COLO668 (cell line): ENCODE data around the gene MT1B.
A peak's percentile ranks its signal among the peaks of the same experiment; 100 is the strongest.
"Not testable (repeated sequence)": the region's sequence is repeated elsewhere in the genome, so short reads cannot be mapped to it uniquely, and the experiment has no call there.

Experiments used
- DNase-seq: peaks from one replicate; lab custom pipeline; 2025; ENCODE audit not compliant: unreplicated experiment; lab: John Stamatoyannopoulos, UW

Gene MT1B

DNA sequence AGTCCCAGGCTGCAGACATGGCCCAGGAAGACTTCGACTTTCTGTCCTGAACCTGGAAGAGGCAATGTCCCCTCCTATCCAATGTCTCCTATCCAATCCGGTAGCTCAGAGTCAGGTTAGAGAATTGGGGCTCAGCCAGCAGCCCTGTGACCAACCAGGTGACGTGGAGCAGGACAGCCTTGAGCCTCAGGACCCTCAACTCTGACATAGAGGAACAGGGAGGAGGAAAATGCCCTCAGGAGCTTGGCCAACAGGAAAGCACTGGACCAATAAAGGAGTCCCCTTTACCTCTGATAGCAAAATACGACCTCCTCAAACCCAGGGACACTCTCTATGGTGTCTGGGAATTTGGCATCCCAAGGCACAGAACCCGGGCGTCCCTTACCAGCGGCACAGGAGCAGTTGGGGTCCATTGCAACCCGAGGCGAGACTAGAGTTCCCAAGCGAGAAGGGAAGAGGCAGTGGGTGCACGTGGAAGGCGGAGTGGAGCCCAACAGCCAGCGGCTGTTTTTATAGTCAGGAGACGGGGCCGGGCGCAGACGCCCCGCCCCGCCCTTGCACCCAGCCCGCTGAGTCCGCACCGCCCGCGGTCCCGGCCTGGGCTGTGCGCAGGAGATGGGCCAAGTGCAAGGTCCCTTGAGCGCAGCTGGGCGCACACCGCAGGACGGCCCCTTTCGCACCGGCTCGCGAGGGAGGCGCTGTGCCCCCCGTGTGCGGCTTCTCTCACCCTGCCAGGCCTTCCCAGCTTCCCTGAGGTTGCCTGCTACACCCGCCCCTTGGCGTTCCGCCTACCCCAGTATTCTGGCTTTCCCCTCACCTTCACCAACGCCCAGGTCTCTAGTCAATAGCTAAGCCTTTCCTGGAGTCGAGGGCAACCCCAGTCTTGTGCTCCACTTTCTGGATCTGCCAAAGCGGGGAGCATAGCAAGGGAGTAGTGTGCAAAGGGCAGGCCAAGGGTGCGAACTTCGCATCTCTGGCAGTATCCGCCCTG is 16.2 kb downstream of the MT1B start, which contains the start of gene MT1G:
MT1G (minus strand) TSS at position 485 of the 991 bp plus-strand sequence; CDS start at position 413, 72 bp downstream.
- no peak for DNase-seq

DNA sequence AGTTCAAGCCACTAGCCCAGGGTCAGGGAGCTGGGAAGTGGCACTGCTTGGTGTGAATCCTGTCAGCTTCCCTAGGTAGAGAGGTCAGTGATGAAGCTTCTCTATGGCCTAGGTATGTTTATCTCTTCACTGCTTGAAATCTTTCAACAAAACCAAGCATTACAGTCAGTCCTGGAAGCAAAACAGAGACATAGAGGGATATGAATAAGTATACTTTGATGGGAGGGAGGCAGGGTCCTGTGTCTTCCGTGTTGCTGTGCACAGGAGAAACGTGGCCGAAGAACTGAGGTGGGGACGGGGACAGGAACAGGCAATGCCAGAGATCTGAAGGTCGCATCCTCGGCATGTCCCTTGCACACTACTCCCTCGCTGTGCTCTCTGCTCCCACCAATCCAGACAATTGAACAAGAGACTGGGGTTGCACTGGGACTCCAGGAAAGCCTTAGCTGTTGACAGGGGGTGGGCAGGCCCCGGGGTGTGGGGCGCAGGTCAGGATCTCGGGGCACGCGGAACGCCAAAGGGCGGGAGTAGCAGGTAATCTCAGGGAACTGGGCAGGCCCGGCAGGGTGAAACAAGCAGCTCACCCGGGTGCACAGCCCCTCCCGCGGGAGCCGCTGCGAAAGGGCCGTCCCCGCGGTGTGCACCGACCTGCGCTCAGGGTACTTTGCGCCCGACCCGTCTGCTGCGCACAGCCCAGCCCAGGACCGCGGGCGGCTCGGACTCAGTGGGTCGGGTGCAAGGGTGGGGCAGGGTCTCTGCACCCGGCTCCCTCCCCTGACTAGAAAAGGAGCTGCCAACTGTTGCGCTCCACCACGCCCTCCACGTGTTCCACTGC is 17.5 kb downstream of the MT1B start, which contains the start of gene MT1H:
MT1H (plus strand) TSS at position 810 of the 835 bp plus-strand sequence. CDS start 71 bp downstream, outside the sequence.
- DNase-seq = no peak

DNA sequence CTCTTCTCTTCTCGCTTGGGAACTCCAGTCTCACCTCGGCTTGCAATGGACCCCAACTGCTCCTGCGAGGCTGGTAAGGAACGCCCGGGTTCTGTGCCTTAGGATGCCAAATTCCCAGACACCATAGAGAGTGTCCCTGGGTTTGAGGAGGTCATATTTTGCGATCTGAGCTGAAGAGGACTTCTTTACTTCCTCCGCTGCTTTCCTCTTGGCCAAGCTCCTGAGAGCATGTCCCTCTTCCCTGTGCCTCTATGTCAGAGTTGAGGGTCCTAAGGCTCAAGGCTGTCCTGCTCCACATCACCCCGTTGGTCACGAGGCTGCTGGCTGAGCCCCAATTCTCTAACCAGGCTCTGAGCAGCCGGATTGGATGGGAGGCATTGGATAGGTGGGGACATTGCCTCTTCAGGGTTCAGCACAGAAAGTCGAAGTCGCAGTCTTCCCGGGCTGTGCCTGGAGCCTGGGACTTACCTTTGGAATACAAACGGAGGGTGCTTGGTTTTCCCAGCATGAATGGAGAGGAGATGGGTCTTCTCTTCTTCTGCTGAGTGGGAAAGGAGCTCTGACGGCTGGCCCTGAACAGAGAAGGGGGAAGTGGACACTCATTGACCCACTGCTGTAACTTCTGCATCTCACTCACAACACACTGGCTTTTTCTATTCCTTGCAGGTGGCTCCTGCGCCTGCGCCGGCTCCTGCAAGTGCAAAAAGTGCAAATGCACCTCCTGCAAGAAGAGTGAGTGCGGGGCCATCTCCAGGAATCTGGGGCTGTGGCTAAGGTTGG is 18.3 kb downstream of the MT1B start:
- DNase-seq = no peak

DNA sequence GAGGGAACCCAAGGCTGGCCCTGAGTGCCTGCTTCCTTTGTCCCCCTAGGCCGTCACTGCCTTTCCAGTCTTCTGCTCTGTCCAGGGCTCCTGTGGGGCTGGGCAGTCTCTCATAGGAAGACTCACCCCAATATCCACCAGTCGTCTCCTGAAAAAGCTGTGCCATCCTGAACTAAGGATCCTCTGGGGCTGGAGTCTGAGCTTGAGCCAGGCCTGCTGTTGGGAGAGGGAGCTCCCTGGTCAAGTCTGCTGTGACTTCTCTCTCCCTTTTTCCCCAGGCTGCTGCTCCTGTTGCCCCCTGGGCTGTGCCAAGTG is 18.9 kb downstream of the MT1B start:
- DNase-seq = no peak

DNA sequence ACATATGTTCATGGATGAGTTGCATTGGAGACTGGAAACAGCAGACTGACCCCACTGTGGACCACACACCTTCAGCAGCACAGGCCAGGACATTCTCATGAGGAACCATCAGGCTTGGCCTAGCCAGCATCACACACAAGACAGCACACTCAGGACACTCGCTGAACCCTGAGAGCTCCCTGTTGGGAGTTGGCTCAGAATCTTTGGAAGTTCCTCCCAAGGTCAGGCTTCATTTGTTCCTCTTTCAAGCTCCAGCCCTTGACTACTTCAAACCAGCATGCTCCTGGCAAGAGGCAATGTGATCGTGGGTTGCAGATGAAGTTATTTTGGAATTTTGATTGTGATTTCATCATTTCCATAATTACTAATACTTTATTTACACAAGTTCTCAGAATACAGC is 20.0 kb downstream of the MT1B start:
- DNase-seq = not testable (repeated sequence)

DNA sequence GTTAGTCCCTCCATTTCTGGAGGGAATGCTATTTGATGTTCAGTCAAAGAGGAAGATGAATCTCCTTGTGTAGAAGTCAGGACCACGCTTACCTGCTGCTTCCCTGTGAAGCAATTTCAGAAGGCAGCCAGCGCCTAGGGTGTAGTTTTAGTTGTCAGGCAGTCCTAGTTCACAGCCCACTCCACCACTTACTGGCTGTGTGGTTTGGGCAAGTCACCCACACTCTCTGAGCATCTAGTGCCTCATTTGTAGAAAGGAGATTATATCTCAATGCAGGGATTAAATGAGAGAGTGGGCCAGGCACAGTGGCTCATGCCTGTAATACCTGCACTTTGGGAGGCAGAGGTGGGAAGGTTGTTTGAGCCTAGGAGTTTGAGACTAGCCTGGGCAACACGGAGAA is 20.5 kb downstream of the MT1B start:
- not testable (repeated sequence) for DNase-seq

DNA sequence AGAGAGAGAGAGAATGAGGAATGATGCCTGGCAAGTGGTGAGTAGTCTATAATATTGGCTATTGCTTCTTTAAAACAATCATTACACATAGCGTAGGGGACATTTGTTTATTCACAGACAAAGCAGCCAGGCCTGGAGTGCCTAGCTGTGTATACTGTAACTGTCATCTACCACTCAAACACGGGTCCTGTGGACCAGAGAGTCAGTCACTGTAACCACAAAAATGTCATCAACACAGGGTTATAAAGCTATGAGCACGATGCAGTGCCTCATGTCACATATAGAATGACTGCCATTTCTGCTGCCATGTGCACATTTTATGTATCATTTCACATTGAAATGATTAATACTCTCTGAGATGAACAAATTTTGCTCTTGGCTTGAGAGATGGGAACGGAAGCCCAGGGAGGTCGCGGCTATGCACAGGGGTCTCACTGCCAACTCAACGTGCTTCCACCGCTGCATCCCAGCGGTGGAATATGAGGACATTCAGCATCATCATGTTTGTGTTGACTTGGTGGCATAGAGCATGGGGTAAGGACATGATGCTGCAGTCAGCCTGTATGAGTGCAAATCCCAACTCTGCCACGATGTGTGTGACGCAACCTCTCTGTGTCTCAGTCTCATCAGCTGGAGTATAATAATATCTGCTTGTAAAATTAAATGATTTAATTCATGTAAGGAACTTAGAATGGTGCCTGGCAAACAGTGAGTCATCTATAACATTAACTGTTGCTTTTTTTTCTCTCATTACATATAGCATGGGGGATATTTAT is 21.3 kb downstream of the MT1B start:
- DNase-seq = no peak

DNA sequence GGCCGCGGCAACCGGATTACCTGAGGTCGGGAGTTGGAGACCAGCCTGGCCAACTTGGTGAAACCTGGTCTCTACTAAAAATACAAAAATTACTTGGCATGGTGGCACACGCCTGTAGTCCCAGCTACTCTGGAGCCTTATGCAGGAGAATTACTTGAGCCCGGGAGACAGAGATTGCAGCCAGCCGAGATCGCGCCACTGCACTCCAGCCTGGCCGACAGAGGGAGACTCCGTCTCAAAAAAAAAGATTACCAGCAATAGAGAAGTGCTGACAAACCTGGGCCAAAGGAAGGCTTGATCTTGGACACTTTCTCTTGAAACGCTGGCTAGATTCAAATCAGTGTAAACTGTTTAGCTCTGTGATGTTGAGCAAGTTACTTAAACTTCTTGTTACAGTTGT is 22.2 kb downstream of the MT1B start:
- DNase-seq = no peak

DNA sequence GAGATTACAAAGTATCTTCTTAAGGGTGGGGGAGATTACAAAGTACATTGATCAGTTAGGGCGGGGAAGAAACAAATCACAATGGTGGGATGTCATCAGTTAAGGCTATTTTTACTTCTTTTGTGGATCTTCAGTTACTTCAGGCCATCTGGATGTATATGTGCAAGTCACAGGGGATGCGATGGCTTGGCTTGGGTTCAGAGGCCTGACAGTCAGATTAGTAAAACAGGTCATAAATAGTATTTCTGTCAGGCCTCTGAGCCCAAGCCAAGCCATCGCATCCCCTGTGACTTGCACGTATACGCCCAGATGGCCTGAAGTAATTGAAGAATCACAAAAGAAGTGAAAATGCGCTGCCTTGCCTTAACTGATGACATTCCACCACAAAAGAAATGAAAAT is 22.9 kb downstream of the MT1B start:
- DNase-seq = not testable (repeated sequence)

DNA sequence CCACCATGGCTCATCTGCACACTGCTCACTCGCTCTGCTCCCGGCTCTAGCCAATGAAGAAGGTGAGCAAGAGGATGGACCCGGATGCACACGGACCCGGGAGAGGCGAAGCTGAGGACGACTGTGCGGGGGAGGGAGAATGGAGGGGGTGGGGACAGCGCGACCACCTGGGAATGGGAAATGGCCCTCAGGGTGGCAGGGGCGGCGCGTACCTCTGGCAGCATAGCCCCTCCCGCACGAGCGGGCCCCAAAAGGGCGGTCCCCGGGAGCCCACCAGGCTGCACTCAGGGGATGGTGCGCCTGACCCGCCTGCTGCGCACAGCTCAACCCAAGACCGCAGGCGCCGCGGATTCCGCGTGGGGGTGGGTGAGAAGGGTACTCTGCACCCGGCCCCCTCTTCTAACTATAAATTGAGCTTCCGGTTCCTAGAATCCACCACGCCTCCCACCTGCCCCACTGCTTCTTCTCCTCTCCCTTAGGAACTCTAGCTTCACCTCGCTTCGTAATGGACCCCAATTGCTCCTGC is 24.1 kb downstream of the MT1B start:
- no peak for DNase-seq

DNA sequence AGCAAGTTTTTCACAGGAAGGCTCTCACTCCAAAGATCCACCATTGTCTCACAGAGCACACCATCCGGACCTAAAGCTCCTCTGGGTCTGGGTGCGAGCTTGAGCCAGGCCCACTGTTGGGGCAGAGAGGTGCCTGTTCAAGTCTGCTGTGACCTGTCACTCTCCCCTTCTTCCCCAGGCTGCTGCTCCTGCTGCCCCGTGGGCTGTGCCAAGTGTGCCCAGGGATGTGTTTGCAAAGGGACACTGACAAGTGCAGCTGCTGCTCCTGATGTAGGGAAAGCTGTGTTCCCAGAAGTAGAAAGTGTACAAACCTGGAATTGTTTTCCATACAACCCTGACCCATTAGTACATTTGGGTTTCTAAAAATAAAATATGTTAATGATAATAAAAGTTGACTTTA is 25.8 kb downstream of the MT1B start:
- no peak for DNase-seq

DNA sequence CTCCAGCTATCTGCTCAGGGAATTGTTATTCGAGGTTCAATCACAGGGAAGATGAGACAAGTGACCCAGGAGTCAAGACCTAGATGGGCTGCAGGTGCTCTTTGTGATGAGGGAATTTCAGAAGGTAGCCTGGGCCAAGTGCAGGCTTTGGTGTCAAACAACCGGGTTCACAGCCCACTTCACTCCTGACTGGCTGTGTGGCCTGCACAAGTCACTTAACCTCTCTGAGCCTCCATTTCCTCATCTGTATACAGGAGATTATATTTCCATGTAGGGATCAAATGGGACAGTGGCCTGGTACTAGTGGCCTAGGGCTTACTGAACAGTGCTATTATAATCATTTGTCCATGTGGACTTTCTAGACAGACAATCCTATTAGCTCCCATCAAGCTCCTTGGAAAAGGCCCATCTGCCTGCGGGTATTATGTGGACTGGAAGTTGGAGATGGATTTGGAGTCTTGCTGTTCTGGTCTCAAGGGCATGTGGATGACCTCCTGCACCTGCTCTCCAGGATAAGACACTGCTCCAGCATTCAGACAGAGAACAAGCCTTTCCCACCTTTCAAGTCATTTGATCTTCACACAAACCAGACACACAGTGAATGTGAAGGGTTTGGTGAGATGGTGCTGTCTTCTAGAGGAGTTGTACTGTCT is 27.5 kb downstream of the MT1B start:
- no peak for DNase-seq

DNA sequence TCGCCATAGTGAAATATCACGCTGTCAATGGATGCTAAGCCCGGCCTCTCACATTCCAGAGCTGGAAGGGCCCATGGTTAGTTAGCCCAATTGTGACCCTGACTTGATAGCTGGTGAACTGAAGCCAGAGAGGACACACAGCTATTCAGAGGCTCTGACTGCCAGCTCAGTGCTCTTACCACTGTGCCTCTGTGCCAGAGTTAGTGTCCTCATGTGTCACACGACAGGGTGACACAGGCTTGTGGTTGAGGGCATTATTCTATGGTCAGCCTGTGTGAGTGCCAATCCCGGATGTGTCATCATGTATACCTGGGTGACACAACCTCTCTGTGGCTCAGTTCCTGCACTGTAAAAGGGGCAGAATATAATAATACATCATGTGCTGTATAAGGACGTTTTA is 28.1 kb downstream of the MT1B start:
- DNase-seq = no peak

DNA sequence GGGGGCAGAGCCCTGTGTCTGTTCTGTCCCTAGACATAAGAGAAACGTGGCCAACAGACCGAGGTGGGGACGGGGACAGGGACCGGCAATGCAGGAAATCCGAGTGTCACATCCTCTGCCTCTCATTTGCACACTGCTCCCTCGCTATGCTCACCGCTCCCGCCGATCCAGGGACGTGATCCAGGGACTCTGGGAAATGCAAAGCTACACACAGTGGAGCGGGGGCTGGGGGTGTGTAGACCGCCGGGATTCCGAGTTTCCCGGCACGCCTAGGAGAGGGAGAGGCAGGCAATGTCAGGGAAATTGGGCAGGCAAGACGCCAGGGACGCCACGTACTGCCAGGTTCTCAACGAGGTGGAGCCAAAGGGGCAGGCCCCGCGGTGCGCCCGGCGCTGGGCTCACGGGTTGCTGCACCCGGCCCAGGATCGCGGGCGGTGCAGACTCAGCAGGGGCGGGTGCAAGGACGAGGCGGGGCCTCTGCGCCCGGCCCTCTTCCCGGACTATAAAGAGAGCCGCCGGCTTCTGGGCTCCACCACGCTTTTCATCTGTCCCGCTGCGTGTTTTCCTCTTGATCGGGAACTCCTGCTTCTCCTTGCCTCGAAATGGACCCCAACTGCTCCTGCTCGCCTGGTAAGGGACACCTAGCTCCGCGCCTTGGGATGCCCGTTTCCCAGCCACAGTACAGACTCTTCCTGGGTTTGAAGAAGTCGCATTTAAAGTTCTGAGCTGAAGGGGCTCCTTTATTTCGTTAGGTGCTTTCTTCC is 30.4 kb downstream of the MT1B start, which contains the start of gene MT1X:
MT1X (plus strand) TSS at position 532 of the 764 bp plus-strand sequence; CDS start at position 603, 71 bp downstream.
- DNase-seq = peak; percentile 86

DNA sequence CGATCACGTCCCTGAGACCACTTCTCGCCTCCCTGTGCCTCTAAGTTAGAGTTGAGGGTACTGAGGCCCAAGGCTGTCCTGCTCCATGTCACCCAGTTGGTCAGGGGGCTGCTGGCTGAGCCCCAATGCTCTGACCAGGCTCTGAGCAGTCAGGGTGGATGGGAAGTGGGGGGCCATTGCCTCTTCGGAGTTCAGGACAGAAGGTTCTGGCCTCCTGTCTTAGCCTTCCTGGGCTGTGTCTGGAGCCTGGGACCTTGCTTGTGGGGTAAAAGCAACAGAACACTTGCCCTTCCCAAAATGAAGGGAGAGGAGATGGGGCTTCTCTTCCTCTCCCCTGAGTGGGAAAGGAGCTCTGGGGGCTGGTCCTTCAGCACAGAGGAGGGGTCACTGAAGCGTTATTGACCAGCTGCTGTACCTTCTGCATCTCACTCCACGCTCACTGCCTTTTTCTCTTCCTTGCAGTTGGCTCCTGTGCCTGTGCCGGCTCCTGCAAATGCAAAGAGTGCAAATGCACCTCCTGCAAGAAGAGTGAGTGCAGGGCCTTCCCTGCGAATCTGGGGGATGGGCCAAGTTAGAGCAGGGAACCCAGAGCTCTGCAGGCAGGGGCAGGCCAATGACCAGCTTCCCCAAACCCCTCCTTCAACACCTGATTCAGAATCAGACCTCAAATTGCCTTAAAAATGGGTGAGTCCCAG is 31.2 kb downstream of the MT1B start:
- DNase-seq = no peak

DNA sequence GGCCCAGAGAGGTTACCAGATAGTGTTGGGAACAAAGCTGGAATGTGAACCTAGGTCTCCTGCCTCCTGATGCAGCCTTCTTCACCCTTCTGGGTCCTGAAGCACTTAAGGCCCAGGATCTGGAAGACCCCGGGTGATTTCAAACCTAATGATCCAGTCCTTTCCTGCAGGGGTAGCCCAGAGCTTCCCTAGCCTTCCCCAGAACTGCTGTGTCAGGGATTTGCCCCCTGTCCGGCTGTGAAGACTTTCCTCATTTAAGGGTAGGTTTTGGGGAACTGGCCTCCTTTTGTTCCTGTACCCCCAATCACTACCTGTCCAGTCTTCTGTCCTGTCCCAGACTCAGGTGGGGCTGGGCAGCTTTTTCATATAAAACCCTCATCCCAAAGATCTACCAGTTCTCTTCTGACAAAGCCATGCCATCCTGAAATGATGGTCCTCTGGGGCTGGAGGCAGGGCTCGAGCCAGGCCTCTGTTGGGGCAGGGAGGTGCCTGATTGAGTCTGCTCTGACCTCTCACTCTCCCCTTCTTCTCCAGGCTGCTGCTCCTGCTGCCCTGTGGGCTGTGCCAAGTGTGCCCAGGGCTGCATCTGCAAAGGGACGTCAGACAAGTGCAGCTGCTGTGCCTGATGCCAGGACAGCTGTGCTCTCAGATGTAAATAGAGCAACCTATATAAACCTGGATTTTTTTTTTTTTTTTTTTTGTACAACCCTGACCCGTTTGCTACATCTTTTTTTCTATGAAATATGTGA is 31.9 kb downstream of the MT1B start:
- DNase-seq = no peak

DNA sequence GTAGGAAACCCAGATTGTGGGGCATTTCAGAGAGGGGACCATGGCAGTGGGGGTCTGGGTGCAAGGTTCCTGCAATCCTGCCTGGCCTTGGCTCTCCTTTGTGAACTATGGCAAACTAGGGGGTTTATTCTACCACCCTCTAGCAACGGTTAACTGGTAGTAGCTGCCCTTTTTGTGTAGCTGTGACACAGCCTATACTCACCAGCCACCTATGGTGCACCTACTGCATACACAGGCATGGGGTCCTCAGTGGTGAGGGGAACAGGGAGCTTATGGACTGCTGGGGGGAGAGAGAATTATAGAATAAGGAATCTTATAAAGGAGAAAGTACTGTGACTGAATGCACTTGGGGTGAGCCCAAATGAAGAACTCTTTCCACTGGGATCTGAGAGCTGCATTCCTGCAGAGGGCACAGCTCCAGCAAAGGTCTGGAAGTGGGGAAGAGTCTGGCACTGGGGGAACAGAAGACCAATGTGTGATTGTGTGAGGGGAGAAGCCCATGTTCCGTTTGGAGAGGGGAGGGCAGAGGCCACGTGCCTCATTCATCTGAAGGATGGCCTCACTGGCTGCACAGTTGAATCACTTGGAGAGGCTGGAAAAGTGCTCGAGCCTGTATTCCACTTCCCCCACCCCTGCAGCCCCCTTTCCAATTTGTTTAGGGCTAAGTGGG is 32.7 kb downstream of the MT1B start:
- no peak for DNase-seq
